Ishikawa (cell line): ENCODE data around the gene RASAL2.

ENCODE experiments used
- CREB1 ChIP-seq: IDR thresholded peaks from 2 replicates; pipeline ENCODE4 v1.6.1; 2012; ENCODE audit warnings: low read depth
- EGR1 ChIP-seq: IDR thresholded peaks from 2 replicates; pipeline ENCODE4 v1.6.1; 2012
- EP300 ChIP-seq: IDR thresholded peaks from 2 replicates; pipeline ENCODE4 v1.6.1; 2012; ENCODE audit warnings: borderline replicate concordance
- FOXM1 ChIP-seq: IDR thresholded peaks from 2 replicates; pipeline ENCODE4 v1.6.1; 2012; ENCODE audit warnings: low read depth, borderline replicate concordance
- NFIC ChIP-seq: IDR thresholded peaks from 2 replicates; pipeline ENCODE4 v1.6.1; 2012
- RAD21 ChIP-seq: IDR thresholded peaks from 2 replicates; pipeline ENCODE4 v1.6.1; 2012; ENCODE audit warnings: low read depth
- TAF1 ChIP-seq: IDR thresholded peaks from 2 replicates; pipeline ENCODE4 v1.6.1; 2012; ENCODE audit warnings: low read depth, mild to moderate bottlenecking
- TCF12 ChIP-seq: IDR thresholded peaks from 2 replicates; pipeline ENCODE4 v1.6.1; 2012; ENCODE audit warnings: low read depth
- TEAD4 ChIP-seq: IDR thresholded peaks from 2 replicates; pipeline ENCODE4 v1.6.1; 2012
- YY1 ChIP-seq: IDR thresholded peaks from 2 replicates; pipeline ENCODE4 v1.6.1; 2012; ENCODE audit warnings: low read depth
- ZBTB7A ChIP-seq: IDR thresholded peaks from 2 replicates; pipeline ENCODE4 v1.6.1; 2012; ENCODE audit warnings: low read depth
- TF ChIP-seq, protein P1 (sequence below): IDR thresholded peaks from 2 replicates; pipeline ENCODE4 v1.6.1; 2012
- TF ChIP-seq, protein P2 (sequence below): IDR thresholded peaks from 2 replicates; pipeline ENCODE4 v1.6.1; 2012
- TF ChIP-seq, protein P3 (sequence below): IDR thresholded peaks from 2 replicates; pipeline ENCODE4 v1.6.1; 2012; ENCODE audit warnings: low read depth, mild to moderate bottlenecking

RASAL2 gene

GRCh38 chr1:178275049-178275448, 181.1 kb downstream of the RASAL2 start:
- TF ChIP-seq EGR1 (no peak), RAD21 (no peak)
- TF ChIP-seq, protein P1, sequence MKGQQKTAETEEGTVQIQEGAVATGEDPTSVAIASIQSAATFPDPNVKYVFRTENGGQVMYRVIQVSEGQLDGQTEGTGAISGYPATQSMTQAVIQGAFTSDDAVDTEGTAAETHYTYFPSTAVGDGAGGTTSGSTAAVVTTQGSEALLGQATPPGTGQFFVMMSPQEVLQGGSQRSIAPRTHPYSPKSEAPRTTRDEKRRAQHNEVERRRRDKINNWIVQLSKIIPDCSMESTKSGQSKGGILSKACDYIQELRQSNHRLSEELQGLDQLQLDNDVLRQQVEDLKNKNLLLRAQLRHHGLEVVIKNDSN = no peak

DNA sequence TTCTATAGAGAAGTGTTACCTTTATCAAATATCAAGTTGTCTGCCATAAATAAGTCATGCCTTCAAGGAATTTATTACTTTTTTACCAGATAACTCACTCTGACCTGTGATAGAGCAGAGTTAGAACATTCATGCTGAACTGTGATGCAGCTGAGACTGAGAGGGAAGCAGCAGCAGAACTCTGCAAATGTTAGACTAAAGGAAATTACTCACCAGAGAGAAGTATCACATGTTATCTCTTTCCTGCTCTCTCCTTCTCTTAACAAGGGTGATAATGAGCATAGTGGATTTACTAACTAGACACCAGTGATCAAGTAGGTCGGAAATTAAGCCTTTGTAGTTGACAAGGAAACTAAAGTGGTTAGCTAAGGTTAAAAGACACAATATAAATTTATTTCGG, 181.6 kb downstream of the RASAL2 start:
- TF ChIP-seq, protein P2, sequence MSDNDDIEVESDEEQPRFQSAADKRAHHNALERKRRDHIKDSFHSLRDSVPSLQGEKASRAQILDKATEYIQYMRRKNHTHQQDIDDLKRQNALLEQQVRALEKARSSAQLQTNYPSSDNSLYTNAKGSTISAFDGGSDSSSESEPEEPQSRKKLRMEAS = no peak
- TF ChIP-seq YY1 (no peak), TCF12 (no peak), RAD21 (no peak), TEAD4 (no peak), CREB1 (no peak), EP300 (no peak), FOXM1 (no peak), TAF1 (no peak), EGR1 (no peak)
- TF ChIP-seq, protein P3, sequence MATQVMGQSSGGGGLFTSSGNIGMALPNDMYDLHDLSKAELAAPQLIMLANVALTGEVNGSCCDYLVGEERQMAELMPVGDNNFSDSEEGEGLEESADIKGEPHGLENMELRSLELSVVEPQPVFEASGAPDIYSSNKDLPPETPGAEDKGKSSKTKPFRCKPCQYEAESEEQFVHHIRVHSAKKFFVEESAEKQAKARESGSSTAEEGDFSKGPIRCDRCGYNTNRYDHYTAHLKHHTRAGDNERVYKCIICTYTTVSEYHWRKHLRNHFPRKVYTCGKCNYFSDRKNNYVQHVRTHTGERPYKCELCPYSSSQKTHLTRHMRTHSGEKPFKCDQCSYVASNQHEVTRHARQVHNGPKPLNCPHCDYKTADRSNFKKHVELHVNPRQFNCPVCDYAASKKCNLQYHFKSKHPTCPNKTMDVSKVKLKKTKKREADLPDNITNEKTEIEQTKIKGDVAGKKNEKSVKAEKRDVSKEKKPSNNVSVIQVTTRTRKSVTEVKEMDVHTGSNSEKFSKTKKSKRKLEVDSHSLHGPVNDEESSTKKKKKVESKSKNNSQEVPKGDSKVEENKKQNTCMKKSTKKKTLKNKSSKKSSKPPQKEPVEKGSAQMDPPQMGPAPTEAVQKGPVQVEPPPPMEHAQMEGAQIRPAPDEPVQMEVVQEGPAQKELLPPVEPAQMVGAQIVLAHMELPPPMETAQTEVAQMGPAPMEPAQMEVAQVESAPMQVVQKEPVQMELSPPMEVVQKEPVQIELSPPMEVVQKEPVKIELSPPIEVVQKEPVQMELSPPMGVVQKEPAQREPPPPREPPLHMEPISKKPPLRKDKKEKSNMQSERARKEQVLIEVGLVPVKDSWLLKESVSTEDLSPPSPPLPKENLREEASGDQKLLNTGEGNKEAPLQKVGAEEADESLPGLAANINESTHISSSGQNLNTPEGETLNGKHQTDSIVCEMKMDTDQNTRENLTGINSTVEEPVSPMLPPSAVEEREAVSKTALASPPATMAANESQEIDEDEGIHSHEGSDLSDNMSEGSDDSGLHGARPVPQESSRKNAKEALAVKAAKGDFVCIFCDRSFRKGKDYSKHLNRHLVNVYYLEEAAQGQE = no peak
- TF ChIP-seq, protein P1 = no peak

GRCh38 chr1:178277793-178278530, 184.1 kb downstream of the RASAL2 start:
- TF ChIP-seq CREB1 (no peak), EP300 (no peak), TCF12 (no peak), YY1 (no peak), TAF1 (no peak), FOXM1 (no peak), NFIC (no peak), EGR1 (no peak), TEAD4 (no peak), ZBTB7A (no peak)
- TF ChIP-seq, protein P3 = no peak
- TF ChIP-seq, protein P1 = no peak
- TF ChIP-seq, protein P2 = no peak

GRCh38 chr1:178278916-178279686, 185.2 kb downstream of the RASAL2 start:
- TF ChIP-seq RAD21 = no peak
- TF ChIP-seq TAF1 = no peak
- TF ChIP-seq EGR1 = no peak
- TF ChIP-seq CREB1 = no peak
- TF ChIP-seq TCF12 = no peak
- TF ChIP-seq YY1 = no peak
- TF ChIP-seq, protein P3 = no peak
